Fibroblast of lung (primary cell): Measurements from ENCODE around the gene RMRP. TPM values are rescaled to one million over a fixed set of nuclear protein-coding genes. Genes with fewer than 3 reads are reported as not detected.

Experiments
- DNase-seq, 2 donors: peaks; one replicate each; pipeline versions ENCODE4 v3.0.0 to v3.0.0-alpha.2; 2010; ENCODE audit warnings: low read depth in 2 of 2
- H2AFZ ChIP-seq: 2 replicates; pipeline ENCODE4 v1.5.1; 2012; ENCODE audit warnings: low read length, control low read depth, inconsistent platforms
- H3K27ac ChIP-seq: 2 replicates; pipeline ENCODE4 v1.5.1; 2011; ENCODE audit warnings: low read length, control low read depth; ENCODE audit not compliant: insufficient read depth
- H3K27me3 ChIP-seq: 2 replicates; pipeline ENCODE4 v1.5.1; 2011; ENCODE audit warnings: mild to moderate bottlenecking, low read length; ENCODE audit not compliant: control insufficient read depth, insufficient read depth
- H3K36me3 ChIP-seq: 2 replicates; pipeline ENCODE4 v1.5.1; 2011; ENCODE audit warnings: low read length; ENCODE audit not compliant: control insufficient read depth, insufficient read depth
- H3K4me1 ChIP-seq: 2 replicates; pipeline ENCODE4 v1.5.1; 2011; ENCODE audit warnings: low read length; ENCODE audit not compliant: control insufficient read depth, insufficient read depth; ENCODE audit errors: extremely low read depth
- H3K4me2 ChIP-seq: 2 replicates; pipeline ENCODE4 v1.5.1; 2011; ENCODE audit warnings: low read length, control low read depth; ENCODE audit not compliant: insufficient read depth; ENCODE audit errors: extremely low read depth
- H3K4me3 ChIP-seq, 4 experiments: fragments of 200-600 bp in 1 of 4; sonication (generic) in 1 of 4; replicated peaks in 1 of 4; 2 replicates each; pipeline ENCODE4 v1.5.1; 2011 to 2016; ENCODE audit warnings: low read length in 4 of 4, low read depth in 3 of 4, mild to moderate bottlenecking in 3 of 4, control low read depth in 2 of 4, inconsistent platforms in 1 of 4, mixed read lengths in 1 of 4; ENCODE audit not compliant: insufficient read depth in 1 of 4; ENCODE audit errors: control extremely low read depth in 1 of 4
- H3K79me2 ChIP-seq: 2 replicates; pipeline ENCODE4 v1.5.1; 2012; ENCODE audit warnings: mild to moderate bottlenecking, low read length, inconsistent platforms; ENCODE audit not compliant: control insufficient read depth, insufficient read depth
- H3K9ac ChIP-seq: 2 replicates; pipeline ENCODE4 v1.5.1; 2011; ENCODE audit warnings: mild to moderate bottlenecking, low read length, control low read depth; ENCODE audit not compliant: insufficient read depth
- H3K9me3 ChIP-seq: 2 replicates; pipeline ENCODE4 v1.5.1; 2012; ENCODE audit warnings: low read depth, low read length; ENCODE audit not compliant: control insufficient read depth, insufficient read depth
- H4K20me1 ChIP-seq: 2 replicates; pipeline ENCODE4 v1.5.1; 2011; ENCODE audit warnings: low read length; ENCODE audit not compliant: control insufficient read depth, insufficient read depth; ENCODE audit errors: extremely low read depth
- CTCF ChIP-seq, 2 donors: IDR thresholded peaks in 1 of 2; conservative IDR thresholded peaks in 1 of 2; 1 replicate in 1 of 2; 2 replicates in 1 of 2; pipeline ENCODE4 v1.5.1; 2011 to 2012; ENCODE audit warnings: low read length in 2 of 2, control low read depth in 1 of 2, inconsistent platforms in 1 of 2, low read depth in 1 of 2, mild to moderate bottlenecking in 1 of 2
- EZH2 ChIP-seq: IDR thresholded peaks from 2 replicates; pipeline ENCODE4 v1.5.1; 2012; ENCODE audit warnings: low read length, control low read depth, mild to moderate bottlenecking; ENCODE audit errors: missing control alignments
- polyA plus RNA-seq, 2 donors: library from polyadenylated mRNA; depleted of rRNA in 1 of 2; stranded (reverse) in 1 of 2; unstranded in 1 of 2; fragments of >200 nt; gene quantifications; 2 replicates each; pipeline ENCODE4 v1.2.1, GENCODE V29; 2011 to 2012; ENCODE audit warnings: missing spikeins in 1 of 2
- total RNA-seq: library from RNA; depleted of rRNA; stranded (reverse); fragments of >200 nt; gene quantifications from 2 replicates; pipeline ENCODE4 v1.2.1, GENCODE V29; 2014

The RMRP gene
- total and polyA plus RNA-seq, 2 donors (not counting 1 experiment from before 2014, with no cell fraction given), result 110 to 67,954 TPM

- Histone ChIP-seq H2AFZ (no peak overlapping the region), H4K20me1 (no peaks in the 10 kb centered on the region)
Observed at GRCh38 chr9:35700942-35701341, 43.1 kb upstream of the RMRP start.

DNA sequence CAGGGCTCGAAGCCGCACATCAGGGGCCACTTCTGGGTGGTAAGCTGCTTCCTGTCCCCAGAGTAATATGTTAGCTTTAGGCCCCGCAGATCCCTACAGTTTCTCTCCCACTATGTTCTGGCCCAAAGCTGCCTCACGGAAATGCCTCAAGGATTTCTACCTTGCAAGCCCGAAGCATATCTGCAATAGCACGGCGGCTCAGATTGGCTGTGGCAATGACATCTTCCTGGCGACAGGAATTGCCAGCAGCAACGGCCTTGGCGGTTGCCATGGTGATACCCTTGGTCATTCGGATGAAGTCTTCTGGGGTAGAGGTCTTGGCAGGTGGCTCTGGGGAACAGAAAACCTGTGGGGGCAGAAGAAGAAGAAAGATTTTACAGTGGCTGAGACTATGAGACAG lies 42.2 kb upstream of the RMRP start:
- H3K27ac ChIP-seq, result no peak overlapping the region
- DNase-seq, result no peak
- H2AFZ ChIP-seq, result no peak overlapping the region
- no peak for TF ChIP-seq CTCF (conservative IDR thresholded peaks at IDR 0.05 in 1 of 2, IDR thresholded peaks at IDR 0.05 in 1 of 2; ENCODE audit: low read depth in 1 of 2, low read length in 2 of 2)
- no peak for TF ChIP-seq EZH2
- H3K36me3 ChIP-seq, result peaks cover 65% of the 10 kb centered on the region
- no peaks in the 10 kb centered on the region for H3K9me3 ChIP-seq
- no peaks in the 10 kb centered on the region for H4K20me1 ChIP-seq
- H3K27me3 ChIP-seq, result no peaks in the 10 kb centered on the region
- H3K4me1 ChIP-seq, result peaks cover 6% of the 10 kb centered on the region
- no peak overlapping the region for H3K4me3 ChIP-seq
- no peak overlapping the region for H3K9ac ChIP-seq
- H3K79me2 ChIP-seq, result no peaks in the 10 kb centered on the region
- H3K4me2 ChIP-seq, result no peak overlapping the region

More at GRCh38 chr9:35700942-35701341, 43.1 kb upstream of the RMRP start:
- Histone ChIP-seq H3K79me2 (no peaks in the 10 kb centered on the region), H3K4me2 (no peak overlapping the region), H3K27ac (no peak overlapping the region), H3K36me3 (peaks cover 68% of the 10 kb centered on the region), H3K9ac (no peak overlapping the region), H3K4me3 (no peak overlapping the region), H3K4me1 (peaks cover 1% of the 10 kb centered on the region), H3K9me3 (no peaks in the 10 kb centered on the region), H3K27me3 (no peaks in the 10 kb centered on the region)
- TF ChIP-seq EZH2 (no peak), CTCF (conservative IDR thresholded peaks at IDR 0.05 in 1 of 2, IDR thresholded peaks at IDR 0.05 in 1 of 2; ENCODE audit: low read depth in 1 of 2, low read length in 2 of 2) (no peak)
- DNase-seq, result no peak

- H3K9ac ChIP-seq, result no peak overlapping the region
- TF ChIP-seq EZH2 (no peak), CTCF (conservative IDR thresholded peaks at IDR 0.05 in 1 of 2, IDR thresholded peaks at IDR 0.05 in 1 of 2; ENCODE audit: low read depth in 1 of 2, low read length in 2 of 2) (no peak)
- H3K9me3 ChIP-seq, result no peaks in the 10 kb centered on the region
Observed at GRCh38 chr9:35698231-35698630, 40.4 kb upstream of the RMRP start.

More at GRCh38 chr9:35698231-35698630, 40.4 kb upstream of the RMRP start:
- peaks cover 6% of the 10 kb centered on the region for H3K4me1 ChIP-seq
- no peaks in the 10 kb centered on the region for H4K20me1 ChIP-seq
- no peak for DNase-seq
- no peaks in the 10 kb centered on the region for H3K27me3 ChIP-seq
- H3K36me3 ChIP-seq, result peaks cover 52% of the 10 kb centered on the region
- H3K4me3 ChIP-seq, result no peak overlapping the region
- no peak overlapping the region for H3K4me2 ChIP-seq
- no peaks in the 10 kb centered on the region for H3K79me2 ChIP-seq
- H2AFZ ChIP-seq, result no peak overlapping the region
- no peak overlapping the region for H3K27ac ChIP-seq
